ENCODE measurements around the gene GRID2.

GRID2 gene

GRCh38 chr4:92825791-92826190 lies 522.0 kb downstream of the GRID2 start:
- no peak overlapping the region for H3K9ac ChIP-seq (ENCODE audit: low read depth, low read length)
- no peaks in the 10 kb centered on the region; the same call in 1 of the 2 replicates for H3K4me1 ChIP-seq (ENCODE audit: insufficient read depth, low read length)
- no peaks in the 10 kb centered on the region for H3K9me3 ChIP-seq (ENCODE audit: control insufficient read depth, insufficient read depth, low read length)
- H3K36me3 ChIP-seq (ENCODE audit: insufficient read depth, low read length) = no peaks in the 10 kb centered on the region

GRCh38 chr4:92830771-92831170 lies 527.0 kb downstream of the GRID2 start:
- no peaks in the 10 kb centered on the region; the same call in 1 of the 2 replicates for H3K4me1 ChIP-seq (ENCODE audit: insufficient read depth, low read length)
- no peaks in the 10 kb centered on the region for H3K9me3 ChIP-seq (ENCODE audit: control insufficient read depth, insufficient read depth, low read length)

GRCh38 chr4:92840880-92841279 lies 537.1 kb downstream of the GRID2 start:
- Histone ChIP-seq H3K4me1 (ENCODE audit: insufficient read depth, low read length) (no peaks in the 10 kb centered on the region), H3K9me3 (ENCODE audit: control insufficient read depth, insufficient read depth, low read length) (no peaks in the 10 kb centered on the region), H3K36me3 (ENCODE audit: insufficient read depth, low read length) (no peaks in the 10 kb centered on the region)

More at GRCh38 chr4:92830771-92831170, 527.0 kb downstream of the GRID2 start:
- no peak overlapping the region for H3K9ac ChIP-seq (ENCODE audit: low read depth, low read length)
- no peaks in the 10 kb centered on the region for H3K36me3 ChIP-seq (ENCODE audit: insufficient read depth, low read length)

GRCh38 chr4:92843784-92844183 lies 540.0 kb downstream of the GRID2 start:
- Histone ChIP-seq H3K4me1 (ENCODE audit: insufficient read depth, low read length) (no peaks in the 10 kb centered on the region; the same call in 1 of the 2 replicates), H3K9me3 (ENCODE audit: control insufficient read depth, insufficient read depth, low read length) (no peaks in the 10 kb centered on the region), H3K9ac (ENCODE audit: low read depth, low read length) (no peak overlapping the region), H3K36me3 (ENCODE audit: insufficient read depth, low read length) (no peaks in the 10 kb centered on the region)

More at GRCh38 chr4:92840880-92841279, 537.1 kb downstream of the GRID2 start:
- no peak overlapping the region for H3K9ac ChIP-seq (ENCODE audit: low read depth, low read length)

DNA sequence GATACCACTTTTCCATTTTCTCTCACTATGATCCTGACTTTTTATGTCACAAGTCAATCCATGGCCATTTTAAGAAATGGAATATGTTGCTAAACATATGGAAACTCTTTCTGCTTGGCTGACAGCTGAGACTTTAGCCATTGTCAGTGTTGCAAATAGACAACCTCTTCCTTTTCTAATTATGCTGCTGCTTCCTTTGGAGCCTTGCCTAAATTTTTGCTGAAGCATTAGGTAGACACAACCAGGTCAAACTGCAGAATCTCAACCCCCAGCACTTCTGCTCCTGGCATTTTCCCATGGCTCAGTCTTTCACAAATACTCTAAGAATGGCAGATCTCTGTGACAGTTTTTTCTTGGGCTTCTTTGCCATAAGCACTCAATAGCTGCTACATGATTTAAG lies 543.3 kb downstream of the GRID2 start:
- no peak overlapping the region for H3K9ac ChIP-seq (ENCODE audit: low read depth, low read length)
- no peaks in the 10 kb centered on the region for H3K36me3 ChIP-seq (ENCODE audit: insufficient read depth, low read length)
- no peaks in the 10 kb centered on the region; the same call in 1 of the 2 replicates for H3K4me1 ChIP-seq (ENCODE audit: insufficient read depth, low read length)
- H3K9me3 ChIP-seq (ENCODE audit: control insufficient read depth, insufficient read depth, low read length) = no peaks in the 10 kb centered on the region

- Histone ChIP-seq H3K9ac (ENCODE audit: low read depth, low read length) (no peak overlapping the region), H3K4me1 (ENCODE audit: insufficient read depth, low read length) (no peaks in the 10 kb centered on the region), H3K36me3 (ENCODE audit: insufficient read depth, low read length) (peaks cover 4% of the 10 kb centered on the region; the same call in 1 of the 2 replicates), H3K9me3 (ENCODE audit: control insufficient read depth, insufficient read depth, low read length) (no peaks in the 10 kb centered on the region)
Measured at GRCh38 chr4:92862509-92862908, 558.7 kb downstream of the GRID2 start.

GRCh38 chr4:92864096-92864495 lies 560.3 kb downstream of the GRID2 start:
- no peaks in the 10 kb centered on the region for H3K4me1 ChIP-seq (ENCODE audit: insufficient read depth, low read length)
- H3K9me3 ChIP-seq (ENCODE audit: control insufficient read depth, insufficient read depth, low read length) = no peaks in the 10 kb centered on the region
- H3K9ac ChIP-seq (ENCODE audit: low read depth, low read length) = no peak overlapping the region
- H3K36me3 ChIP-seq (ENCODE audit: insufficient read depth, low read length) = peaks cover 4% of the 10 kb centered on the region; the same call in 1 of the 2 replicates

DNA sequence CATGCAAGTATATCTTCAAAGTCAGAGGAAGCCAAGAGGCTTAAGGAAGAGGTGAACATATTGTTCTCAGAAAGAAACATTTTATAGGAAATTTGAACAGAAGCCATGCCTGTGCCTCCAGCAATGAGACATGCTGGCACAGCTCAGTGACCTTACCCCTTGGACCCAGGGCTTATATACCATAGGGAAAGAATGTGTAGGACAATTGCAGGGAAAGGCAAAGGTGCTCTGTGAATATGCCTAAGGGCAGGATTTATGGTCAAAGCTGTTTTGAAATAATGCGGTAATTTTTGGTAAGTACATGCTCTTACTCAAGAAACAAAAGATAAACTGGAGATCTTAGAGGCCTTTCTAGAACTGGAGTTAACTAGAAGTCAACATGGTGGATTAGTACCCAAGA lies 568.8 kb downstream of the GRID2 start:
- Histone ChIP-seq H3K36me3 (ENCODE audit: insufficient read depth, low read length) (no peaks in the 10 kb centered on the region; the same call in 1 of the 2 replicates), H3K9ac (ENCODE audit: low read depth, low read length) (no peak overlapping the region), H3K4me1 (ENCODE audit: insufficient read depth, low read length) (no peaks in the 10 kb centered on the region), H3K9me3 (ENCODE audit: control insufficient read depth, insufficient read depth, low read length) (no peaks in the 10 kb centered on the region)

GRCh38 chr4:92885632-92886031 lies 581.9 kb downstream of the GRID2 start:
- no peaks in the 10 kb centered on the region for H3K36me3 ChIP-seq (ENCODE audit: insufficient read depth, low read length)
- no peaks in the 10 kb centered on the region; the same call in 1 of the 2 replicates for H3K4me1 ChIP-seq (ENCODE audit: insufficient read depth, low read length)
- no peaks in the 10 kb centered on the region for H3K9me3 ChIP-seq (ENCODE audit: control insufficient read depth, insufficient read depth, low read length)
- H3K9ac ChIP-seq (ENCODE audit: low read depth, low read length) = no peak overlapping the region

DNA sequence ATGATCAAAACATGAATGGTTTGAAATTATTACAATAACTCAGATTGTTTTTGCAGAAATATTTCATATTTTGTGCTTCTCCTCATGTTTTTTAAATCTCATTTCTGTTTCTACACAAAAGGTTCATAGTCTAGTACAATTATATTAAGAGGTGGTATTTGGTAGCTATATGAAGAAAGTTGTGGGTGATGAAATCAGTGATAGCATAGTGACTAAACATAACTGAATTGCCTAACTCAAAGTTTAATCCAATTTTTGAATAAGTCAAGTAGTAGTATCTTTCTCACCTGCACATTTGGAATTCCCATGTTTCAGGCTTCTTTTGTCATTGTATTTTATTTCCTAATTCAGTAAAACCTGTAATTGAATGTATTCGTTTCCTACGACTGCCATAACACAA lies 648.7 kb downstream of the GRID2 start:
- Histone ChIP-seq H3K36me3 (ENCODE audit: insufficient read depth, low read length) (no peaks in the 10 kb centered on the region), H3K9me3 (ENCODE audit: control insufficient read depth, insufficient read depth, low read length) (no peaks in the 10 kb centered on the region), H3K9ac (ENCODE audit: low read depth, low read length) (no peak overlapping the region), H3K4me1 (ENCODE audit: insufficient read depth, low read length) (no peaks in the 10 kb centered on the region)

- H3K36me3 ChIP-seq (ENCODE audit: insufficient read depth, low read length) = no peaks in the 10 kb centered on the region
- no peaks in the 10 kb centered on the region for H3K9me3 ChIP-seq (ENCODE audit: control insufficient read depth, insufficient read depth, low read length)
- no peak overlapping the region for H3K9ac ChIP-seq (ENCODE audit: low read depth, low read length)
- no peaks in the 10 kb centered on the region for H3K4me1 ChIP-seq (ENCODE audit: insufficient read depth, low read length)
Measured at GRCh38 chr4:92952897-92953296, 649.1 kb downstream of the GRID2 start.

GRCh38 chr4:92953462-92953861 lies 649.7 kb downstream of the GRID2 start:
- no peaks in the 10 kb centered on the region for H3K9me3 ChIP-seq (ENCODE audit: control insufficient read depth, insufficient read depth, low read length)
- no peaks in the 10 kb centered on the region for H3K36me3 ChIP-seq (ENCODE audit: insufficient read depth, low read length)
- no peak overlapping the region for H3K9ac ChIP-seq (ENCODE audit: low read depth, low read length)
- no peaks in the 10 kb centered on the region for H3K4me1 ChIP-seq (ENCODE audit: insufficient read depth, low read length)

DNA sequence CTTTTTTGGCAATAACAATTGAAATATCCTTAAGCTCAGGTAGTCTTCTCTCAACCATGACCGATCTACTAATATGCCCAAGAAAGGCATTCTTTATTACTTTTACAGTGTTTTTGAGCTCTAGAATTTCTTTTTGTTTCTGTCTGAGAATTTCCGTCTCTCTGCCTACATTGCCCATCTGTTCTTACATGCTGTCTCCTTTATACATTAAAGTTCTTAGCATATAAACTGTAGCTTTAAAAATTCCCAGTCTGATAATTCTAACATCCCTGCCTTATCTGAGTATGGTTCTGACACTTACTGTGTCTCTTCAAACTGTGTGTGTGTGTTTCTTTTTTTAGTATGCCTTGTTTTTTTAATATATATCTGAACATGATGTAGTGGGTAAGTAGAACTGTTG lies 658.1 kb downstream of the GRID2 start:
- Histone ChIP-seq H3K9me3 (ENCODE audit: control insufficient read depth, insufficient read depth, low read length) (no peaks in the 10 kb centered on the region), H3K36me3 (ENCODE audit: insufficient read depth, low read length) (no peaks in the 10 kb centered on the region), H3K4me1 (ENCODE audit: insufficient read depth, low read length) (no peaks in the 10 kb centered on the region), H3K9ac (ENCODE audit: low read depth, low read length) (no peak overlapping the region)

- Histone ChIP-seq H3K9ac (ENCODE audit: low read depth, low read length) (no peak overlapping the region), H3K9me3 (ENCODE audit: control insufficient read depth, insufficient read depth, low read length) (no peaks in the 10 kb centered on the region), H3K36me3 (ENCODE audit: insufficient read depth, low read length) (no peaks in the 10 kb centered on the region; the same call in 1 of the 2 replicates)
Measured at GRCh38 chr4:92962831-92963230, 659.1 kb downstream of the GRID2 start.

GRCh38 chr4:92968556-92968955 lies 664.8 kb downstream of the GRID2 start:
- H3K9me3 ChIP-seq (ENCODE audit: control insufficient read depth, insufficient read depth, low read length) = no peaks in the 10 kb centered on the region

More at GRCh38 chr4:92962831-92963230, 659.1 kb downstream of the GRID2 start:
- no peaks in the 10 kb centered on the region for H3K4me1 ChIP-seq (ENCODE audit: insufficient read depth, low read length)

GRCh38 chr4:92968996-92969395 lies 665.2 kb downstream of the GRID2 start:
- Histone ChIP-seq H3K9ac (ENCODE audit: low read depth, low read length) (no peak overlapping the region), H3K4me1 (ENCODE audit: insufficient read depth, low read length) (no peaks in the 10 kb centered on the region), H3K36me3 (ENCODE audit: insufficient read depth, low read length) (no peaks in the 10 kb centered on the region; the same call in 1 of the 2 replicates), H3K9me3 (ENCODE audit: control insufficient read depth, insufficient read depth, low read length) (no peaks in the 10 kb centered on the region)

More at GRCh38 chr4:92968556-92968955, 664.8 kb downstream of the GRID2 start:
- Histone ChIP-seq H3K36me3 (ENCODE audit: insufficient read depth, low read length) (no peaks in the 10 kb centered on the region; the same call in 1 of the 2 replicates), H3K9ac (ENCODE audit: low read depth, low read length) (no peak overlapping the region), H3K4me1 (ENCODE audit: insufficient read depth, low read length) (no peaks in the 10 kb centered on the region)
